Mesenchymal stem cell (in vitro differentiated cells and primary cell): ENCODE data around the gene CNN3.
"Not testable (repeated sequence)": the region's sequence is repeated elsewhere in the genome, so short reads cannot be mapped to it uniquely, and the experiment has no call there.

ENCODE experiments used
- DNase-seq: peaks from one replicate; pipeline ENCODE4 v3.0.0-alpha.2; 2013
- H2AFZ ChIP-seq: one replicate; pipeline ENCODE4 v1.6.1; 2013; ENCODE audit warnings: low read depth, mild to moderate bottlenecking, control low read depth, inconsistent platforms, low read length, moderate library complexity
- H2AK5ac ChIP-seq: 2 replicates; pipeline ENCODE4 v1.6.1; 2013; ENCODE audit warnings: low read length, moderate library complexity, mild to moderate bottlenecking, inconsistent platforms; ENCODE audit not compliant: severe bottlenecking
- H2BK120ac ChIP-seq: one replicate; pipeline ENCODE4 v1.6.1; 2013; ENCODE audit warnings: low read depth, mild to moderate bottlenecking, inconsistent platforms, low read length, moderate library complexity
- H2BK12ac ChIP-seq, 2 experiments: one replicate each; pipeline ENCODE4 v1.6.1; 2013; ENCODE audit warnings: inconsistent platforms in 2 of 2, low read length in 2 of 2, mild to moderate bottlenecking in 2 of 2, moderate library complexity in 2 of 2, control low read depth in 1 of 2
- H2BK15ac ChIP-seq: one replicate; pipeline ENCODE4 v1.6.1; 2013; ENCODE audit warnings: mild to moderate bottlenecking, low read depth, inconsistent platforms; ENCODE audit not compliant: poor library complexity, severe bottlenecking
- H2BK5ac ChIP-seq: 2 replicates; pipeline ENCODE4 v1.6.1; 2013; ENCODE audit warnings: low read depth, mild to moderate bottlenecking, low read length, control low read depth, inconsistent platforms; ENCODE audit not compliant: poor library complexity, severe bottlenecking
- H3K14ac ChIP-seq, 2 experiments: one replicate each; pipeline ENCODE4 v1.6.1; 2013; ENCODE audit warnings: inconsistent platforms in 2 of 2, low read length in 2 of 2, control low read depth in 1 of 2, mild to moderate bottlenecking in 1 of 2, moderate library complexity in 1 of 2
- H3K18ac ChIP-seq, 2 experiments: one replicate each; pipeline ENCODE4 v1.6.1; 2013; ENCODE audit warnings: inconsistent platforms in 2 of 2, low read length in 2 of 2, control low read depth in 1 of 2, low read depth in 1 of 2, mild to moderate bottlenecking in 1 of 2
- H3K23ac ChIP-seq, 2 experiments: one replicate each; pipeline ENCODE4 v1.6.1; 2013; ENCODE audit warnings: inconsistent platforms in 2 of 2, low read length in 2 of 2, mild to moderate bottlenecking in 2 of 2, moderate library complexity in 2 of 2, control low read depth in 1 of 2
- H3K27ac ChIP-seq: 2 replicates; pipeline ENCODE4 v1.5.1; 2013; ENCODE audit warnings: mild to moderate bottlenecking, moderate library complexity, low read length, control low read depth, inconsistent platforms; ENCODE audit not compliant: poor library complexity, severe bottlenecking
- H3K27me3 ChIP-seq, 2 experiments: 2 replicates each; pipeline versions ENCODE4 v1.6.1 to v1.7.0; 2013; ENCODE audit warnings: low read length in 2 of 2, mild to moderate bottlenecking in 2 of 2, moderate library complexity in 2 of 2, control low read depth in 1 of 2, inconsistent platforms in 1 of 2; ENCODE audit not compliant: control insufficient read depth in 1 of 2, insufficient read depth in 1 of 2
- H3K36me3 ChIP-seq, 2 experiments: 2 replicates each; pipeline versions ENCODE4 v1.6.1 to v1.7.0; 2013; ENCODE audit warnings: low read length in 2 of 2, control low read depth in 1 of 2, inconsistent platforms in 1 of 2, low read depth in 1 of 2, mild to moderate bottlenecking in 1 of 2; ENCODE audit not compliant: insufficient read depth in 2 of 2, control insufficient read depth in 1 of 2
- H3K4ac ChIP-seq, 2 experiments: one replicate each; pipeline ENCODE4 v1.6.1; 2013; ENCODE audit warnings: inconsistent platforms in 2 of 2, low read length in 2 of 2, mild to moderate bottlenecking in 2 of 2, moderate library complexity in 2 of 2, control low read depth in 1 of 2, low read depth in 1 of 2
- H3K4me1 ChIP-seq: 2 replicates; pipeline ENCODE4 v1.6.1; 2013; ENCODE audit warnings: low read depth, low read length, control low read depth; ENCODE audit not compliant: control insufficient read depth, insufficient read depth
- H3K4me2 ChIP-seq: 2 replicates; pipeline ENCODE4 v1.6.1; 2013; ENCODE audit warnings: low read length, mild to moderate bottlenecking, inconsistent platforms; ENCODE audit not compliant: poor library complexity, severe bottlenecking
- H3K4me3 ChIP-seq, 2 experiments: 2 replicates each; pipeline versions ENCODE4 v1.5.1 to v1.7.0; 2013; ENCODE audit warnings: low read length in 2 of 2, mild to moderate bottlenecking in 2 of 2, control low read depth in 1 of 2, low read depth in 1 of 2; ENCODE audit not compliant: insufficient read depth in 1 of 2
- H3K79me1 ChIP-seq: replicated peaks from 2 replicates; pipeline ENCODE4 v1.6.1; 2013; ENCODE audit warnings: mild to moderate bottlenecking, control low read depth, low read length, inconsistent platforms; ENCODE audit not compliant: poor library complexity, severe bottlenecking
- H3K9ac ChIP-seq: 2 replicates; pipeline ENCODE4 v1.7.0; 2013; ENCODE audit warnings: mild to moderate bottlenecking, low read length, moderate library complexity
- H3K9me3 ChIP-seq: 2 replicates; pipeline ENCODE4 v1.7.0; 2013; ENCODE audit warnings: mild to moderate bottlenecking, low read length; ENCODE audit not compliant: control insufficient read depth
- H4K8ac ChIP-seq: one replicate; pipeline ENCODE4 v1.6.1; 2013; ENCODE audit warnings: inconsistent platforms, mild to moderate bottlenecking, low read length, moderate library complexity
- H4K91ac ChIP-seq: one replicate; pipeline ENCODE4 v1.6.1; 2013; ENCODE audit warnings: mild to moderate bottlenecking, low read length, inconsistent platforms
- WGBS: methylation state at CpG from one replicate; pipeline ENCODE4 v1.1.7; 2013; ENCODE audit warnings: mixed read lengths; 5-methylcytosine and 5-hydroxymethylcytosine counted together

Gene CNN3

GRCh38 chr1:94942171-94943128 lies 15.5 kb upstream of the CNN3 start:
- Histone ChIP-seq H3K9ac (no peak overlapping the region), H2BK15ac (no peak overlapping the region), H3K18ac (no peak overlapping the region), H3K4me1 (peaks cover 5% of the 10 kb centered on the region), H3K79me1 (no peaks in the 10 kb centered on the region), H3K4me3 (no peak overlapping the region), H3K23ac (no peak overlapping the region), H4K8ac (no peak overlapping the region), H2BK12ac (no peak overlapping the region), H3K27ac (peak overlapping the region; percentile 91), H3K4ac (no peak overlapping the region), H2BK5ac (no peak overlapping the region), H3K27me3 (no peaks in the 10 kb centered on the region), H4K91ac (no peak overlapping the region), H3K36me3 (no peaks in the 10 kb centered on the region), H2BK120ac (no peak overlapping the region), H2AFZ (no peak overlapping the region), H3K14ac (no peak overlapping the region), H3K4me2 (no peak overlapping the region), H3K9me3 (no peaks in the 10 kb centered on the region), H2AK5ac (peak overlapping the region; percentile 97)
- 91% methylated on average over 6 of the region's 8 CpGs for WGBS
- no peak for DNase-seq

- DNase-seq, H3K4ac ChIP-seq, H2AFZ ChIP-seq, H3K4me1 ChIP-seq, H2BK5ac ChIP-seq, H3K9me3 ChIP-seq, H3K9ac ChIP-seq, H3K14ac ChIP-seq, H3K36me3 ChIP-seq, H3K27me3 ChIP-seq, H3K4me3 ChIP-seq, H3K18ac ChIP-seq, H4K8ac ChIP-seq, H4K91ac ChIP-seq, H3K79me1 ChIP-seq, H2BK15ac ChIP-seq, H2BK12ac ChIP-seq, H3K4me2 ChIP-seq, H2BK120ac ChIP-seq, H3K23ac ChIP-seq: not testable (repeated sequence)
- Histone ChIP-seq H2AK5ac (peak overlapping the region; percentile 23), H3K27ac (peak overlapping the region; percentile 91)
- no CpG with 5 or more reads among the region's 1 CpG for WGBS
Measured at GRCh38 chr1:94941480-94941879, 14.6 kb upstream of the CNN3 start.

DNA sequence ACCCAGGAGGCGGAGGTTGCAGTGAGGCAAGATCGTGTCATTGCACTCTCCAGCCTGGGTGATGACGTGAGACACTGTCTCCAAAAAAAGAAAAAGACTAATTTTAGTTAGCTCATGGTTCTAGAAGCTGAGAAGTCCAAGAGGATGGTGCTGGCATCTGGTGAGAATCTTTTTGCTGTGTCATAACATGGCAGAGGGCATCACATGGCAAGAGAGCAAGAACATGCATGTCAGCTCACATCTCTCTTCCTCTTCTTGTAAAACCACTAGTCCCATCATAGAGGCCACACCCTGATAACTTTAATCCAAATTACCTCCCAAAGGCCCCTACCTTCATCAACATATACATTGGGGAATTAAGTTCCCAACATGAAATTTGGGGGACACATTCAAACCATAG lies 13.8 kb upstream of the CNN3 start:
- no peak overlapping the region for H3K23ac ChIP-seq
- no peak overlapping the region for H3K4me3 ChIP-seq
- H3K27me3 ChIP-seq: no peaks in the 10 kb centered on the region
- H2BK120ac ChIP-seq: no peak overlapping the region
- no peak overlapping the region for H4K8ac ChIP-seq
- H2BK5ac ChIP-seq: no peak overlapping the region
- H3K36me3 ChIP-seq: no peaks in the 10 kb centered on the region
- WGBS: 97% methylated on average over 3 of the region's 3 CpGs
- H3K9me3 ChIP-seq: no peaks in the 10 kb centered on the region
- no peak overlapping the region for H3K27ac ChIP-seq
- H3K14ac ChIP-seq: no peak overlapping the region
- no peaks in the 10 kb centered on the region for H3K79me1 ChIP-seq
- no peak for DNase-seq
- no peak overlapping the region for H2AFZ ChIP-seq
- no peak overlapping the region for H2BK12ac ChIP-seq
- H2BK15ac ChIP-seq: no peak overlapping the region
- no peak overlapping the region for H3K4me2 ChIP-seq
- no peak overlapping the region for H3K9ac ChIP-seq
- no peak overlapping the region for H4K91ac ChIP-seq
- H3K4ac ChIP-seq: no peak overlapping the region
- no peak overlapping the region for H3K18ac ChIP-seq
- H2AK5ac ChIP-seq: no peak overlapping the region
- H3K4me1 ChIP-seq: peaks cover 7% of the 10 kb centered on the region

GRCh38 chr1:94937820-94938219 lies 10.9 kb upstream of the CNN3 start:
- Histone ChIP-seq H3K4me2 (no peak overlapping the region), H3K27me3 (no peaks in the 10 kb centered on the region), H3K79me1 (peaks cover 2% of the 10 kb centered on the region), H3K27ac (no peak overlapping the region), H3K4me1 (peaks cover 8% of the 10 kb centered on the region), H3K4me3 (no peak overlapping the region), H3K9ac (no peak overlapping the region), H3K4ac (no peak overlapping the region), H2BK15ac (no peak overlapping the region), H3K23ac (no peak overlapping the region), H4K91ac (no peak overlapping the region), H2BK5ac (no peak overlapping the region), H2BK12ac (no peak overlapping the region), H4K8ac (no peak overlapping the region), H3K36me3 (peaks cover 0 to 1% of the 10 kb centered on the region in 2 experiments), H3K9me3 (no peaks in the 10 kb centered on the region), H2AFZ (no peak overlapping the region), H2BK120ac (no peak overlapping the region), H2AK5ac (peak overlapping the region; percentile 94), H3K18ac (no peak overlapping the region), H3K14ac (no peak overlapping the region)
- no CpG with 5 or more reads among the region's 1 CpG for WGBS
- no peak for DNase-seq
